HepG2 (cell line): ENCODE results near the gene UFSP2. TPM values are rescaled to one million over a fixed set of nuclear protein-coding genes. Genes with fewer than 3 reads are reported as not detected.

Experiments used
- FOXP1 ChIP-seq, 2 experiments: fragments of 450-650 bp in 1 of 2; IDR thresholded peaks; 2 replicates each; pipeline ENCODE4 v1.6.1; 2017 to 2018; ENCODE audit warnings: antibody characterized with exemption in 1 of 2
- MXI1 ChIP-seq: IDR thresholded peaks from 3 replicates; pipeline ENCODE4 v1.6.1; 2012; ENCODE audit warnings: low read depth, low read length, inconsistent platforms, borderline replicate concordance
- RBFOX2 ChIP-seq: fragments of 200-400 bp; formaldehyde crosslinking; IDR thresholded peaks from 2 replicates; pipeline ENCODE4 v1.6.1; 2017; ENCODE audit warnings: low read depth, mild to moderate bottlenecking, low read length
- RFXAP ChIP-seq: sonication (generic); formaldehyde crosslinking; IDR thresholded peaks from 2 replicates; pipeline ENCODE4 v1.4.0; 2020; ENCODE audit warnings: missing genetic modification reagents, borderline replicate concordance
- SNAPC2 ChIP-seq: sonication (generic); formaldehyde crosslinking; IDR thresholded peaks from 2 replicates; pipeline ENCODE4 v1.8.1; 2022; ENCODE audit warnings: mild to moderate bottlenecking, missing genetic modification reagents
- SNRNP70 ChIP-seq: fragments of 200-400 bp; formaldehyde crosslinking; IDR thresholded peaks from 2 replicates; pipeline ENCODE4 v1.6.1; 2017; ENCODE audit warnings: mild to moderate bottlenecking, low read depth, low read length, moderate library complexity
- SRSF4 ChIP-seq: fragments of 200-400 bp; formaldehyde crosslinking; IDR thresholded peaks from one replicate; pipeline ENCODE4 v1.6.1; 2018; ENCODE audit warnings: mild to moderate bottlenecking, low read depth, low read length, moderate library complexity; ENCODE audit not compliant: poor library complexity, severe bottlenecking
- TBX2 ChIP-seq: sonication (generic); formaldehyde crosslinking; IDR thresholded peaks from 2 replicates; pipeline ENCODE4 v1.5.0; 2020; ENCODE audit warnings: missing genetic modification reagents, mild to moderate bottlenecking, borderline replicate concordance
- TRIM24 ChIP-seq: sonication (generic); formaldehyde crosslinking; IDR thresholded peaks from 2 replicates; pipeline ENCODE4 v1.8.0; 2022; ENCODE audit warnings: mild to moderate bottlenecking, missing genetic modification reagents
- ZFYVE20 ChIP-seq: sonication (generic); formaldehyde crosslinking; IDR thresholded peaks from 2 replicates; pipeline ENCODE4 v1.8.0; 2023; ENCODE audit warnings: low read depth, mild to moderate bottlenecking, moderate library complexity, missing genetic modification reagents, borderline replicate concordance
- ZNF782 ChIP-seq: sonication (generic); formaldehyde crosslinking; IDR thresholded peaks from 2 replicates; pipeline ENCODE4 v1.4.0; 2020; ENCODE audit warnings: missing genetic modification reagents, mild to moderate bottlenecking, borderline replicate concordance
- polyA plus RNA-seq, 8 experiments: library from polyadenylated mRNA; depleted of rRNA in 3 of 8; stranded (reverse) in 7 of 8; unstranded in 1 of 8; fragments of >200 nt; fragmentation: Illumina TruSeq in 4 of 8; extraction: Trizol in 4 of 8; gene quantifications; 2 replicates each; pipeline versions ENCODE4 v1.2.1 to v1.2.3, GENCODE V29; 2011 to 2016; ENCODE audit warnings: low read depth in 4 of 8, missing spikeins in 1 of 8, mixed read lengths in 1 of 8; ENCODE audit not compliant: insufficient read depth in 1 of 8
- total RNA-seq, 5 experiments: library from RNA; depleted of rRNA; stranded (reverse); fragments of >200 nt; fragmentation: Illumina TruSeq; extraction: Trizol; gene quantifications; 2 replicates each; pipeline ENCODE4 v1.2.3, GENCODE V29; 2016; ENCODE audit warnings: low read depth in 1 of 5
- TF ChIP-seq, protein P1 (sequence below): sonication (generic); formaldehyde crosslinking; IDR thresholded peaks from 2 replicates; pipeline ENCODE4 v1.4.0; 2020; ENCODE audit warnings: missing genetic modification reagents
- TF ChIP-seq, protein P2 (sequence below): IDR thresholded peaks from 2 replicates; pipeline ENCODE4 v1.4.0; 2020; ENCODE audit warnings: mild to moderate bottlenecking, missing genetic modification reagents
- TF ChIP-seq, protein P3 (sequence below): sonication (generic); formaldehyde crosslinking; IDR thresholded peaks from 2 replicates; pipeline ENCODE4 v1.9.0; 2022; ENCODE audit warnings: missing genetic modification reagents, mild to moderate bottlenecking, borderline replicate concordance
- TF ChIP-seq, protein P4 (sequence below): sonication (generic); formaldehyde crosslinking; IDR thresholded peaks from 2 replicates; pipeline ENCODE4 v1.5.1; 2020; ENCODE audit warnings: missing genetic modification reagents, mild to moderate bottlenecking, borderline replicate concordance

Gene UFSP2
- total and polyA plus RNA-seq, 2 of the 13 experiments (the other 11 are each of a cell fraction or from before 2014, with no cell fraction given) = 24.1 to 32.3 TPM

DNA sequence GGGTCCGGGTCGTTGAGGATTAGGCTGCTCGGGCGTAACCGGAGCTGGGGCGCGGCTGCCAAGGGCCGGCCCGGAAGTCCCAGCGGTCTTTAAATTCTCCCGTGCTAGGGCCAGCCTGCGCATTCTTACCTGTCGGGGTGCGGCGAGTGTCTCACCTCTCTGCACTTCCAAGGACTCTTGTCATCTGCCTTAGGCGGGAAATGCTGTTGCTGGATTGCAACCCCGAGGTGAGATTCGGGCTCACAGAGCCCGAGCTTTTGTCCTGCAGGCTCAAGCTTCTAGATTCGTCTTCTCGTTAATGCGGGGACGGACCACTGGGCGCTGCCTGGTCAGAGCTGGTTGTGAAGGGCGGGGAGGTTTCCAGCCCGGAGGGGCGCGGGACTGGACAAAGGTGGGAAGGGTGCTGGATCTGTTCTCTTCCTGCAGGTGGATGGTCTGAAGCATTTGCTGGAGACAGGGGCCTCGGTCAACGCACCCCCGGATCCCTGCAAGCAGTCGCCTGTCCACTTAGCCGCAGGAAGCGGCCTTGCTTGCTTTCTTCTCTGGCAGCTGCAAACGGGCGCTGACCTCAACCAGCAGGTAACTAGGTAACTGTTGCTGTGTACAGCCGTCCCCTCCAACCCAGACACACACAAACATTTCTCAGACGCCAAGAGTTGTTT is 28.9 kb downstream of the UFSP2 start, which contains the start of gene ANKRD37 (continued):
- TF ChIP-seq, protein P1, sequence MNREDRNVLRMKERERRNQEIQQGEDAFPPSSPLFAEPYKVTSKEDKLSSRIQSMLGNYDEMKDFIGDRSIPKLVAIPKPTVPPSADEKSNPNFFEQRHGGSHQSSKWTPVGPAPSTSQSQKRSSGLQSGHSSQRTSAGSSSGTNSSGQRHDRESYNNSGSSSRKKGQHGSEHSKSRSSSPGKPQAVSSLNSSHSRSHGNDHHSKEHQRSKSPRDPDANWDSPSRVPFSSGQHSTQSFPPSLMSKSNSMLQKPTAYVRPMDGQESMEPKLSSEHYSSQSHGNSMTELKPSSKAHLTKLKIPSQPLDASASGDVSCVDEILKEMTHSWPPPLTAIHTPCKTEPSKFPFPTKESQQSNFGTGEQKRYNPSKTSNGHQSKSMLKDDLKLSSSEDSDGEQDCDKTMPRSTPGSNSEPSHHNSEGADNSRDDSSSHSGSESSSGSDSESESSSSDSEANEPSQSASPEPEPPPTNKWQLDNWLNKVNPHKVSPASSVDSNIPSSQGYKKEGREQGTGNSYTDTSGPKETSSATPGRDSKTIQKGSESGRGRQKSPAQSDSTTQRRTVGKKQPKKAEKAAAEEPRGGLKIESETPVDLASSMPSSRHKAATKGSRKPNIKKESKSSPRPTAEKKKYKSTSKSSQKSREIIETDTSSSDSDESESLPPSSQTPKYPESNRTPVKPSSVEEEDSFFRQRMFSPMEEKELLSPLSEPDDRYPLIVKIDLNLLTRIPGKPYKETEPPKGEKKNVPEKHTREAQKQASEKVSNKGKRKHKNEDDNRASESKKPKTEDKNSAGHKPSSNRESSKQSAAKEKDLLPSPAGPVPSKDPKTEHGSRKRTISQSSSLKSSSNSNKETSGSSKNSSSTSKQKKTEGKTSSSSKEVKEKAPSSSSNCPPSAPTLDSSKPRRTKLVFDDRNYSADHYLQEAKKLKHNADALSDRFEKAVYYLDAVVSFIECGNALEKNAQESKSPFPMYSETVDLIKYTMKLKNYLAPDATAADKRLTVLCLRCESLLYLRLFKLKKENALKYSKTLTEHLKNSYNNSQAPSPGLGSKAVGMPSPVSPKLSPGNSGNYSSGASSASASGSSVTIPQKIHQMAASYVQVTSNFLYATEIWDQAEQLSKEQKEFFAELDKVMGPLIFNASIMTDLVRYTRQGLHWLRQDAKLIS (CRISPR knock-in tag) = 0 out of 2 replicates have a peak, but pooled peaks have one; percentile 31
- TF ChIP-seq ZFYVE20 (CRISPR knock-in tag) = no peak
- no peak for TF ChIP-seq SNRNP70
- TF ChIP-seq TRIM24 (CRISPR knock-in tag) = no peak
- TF ChIP-seq, protein P2, sequence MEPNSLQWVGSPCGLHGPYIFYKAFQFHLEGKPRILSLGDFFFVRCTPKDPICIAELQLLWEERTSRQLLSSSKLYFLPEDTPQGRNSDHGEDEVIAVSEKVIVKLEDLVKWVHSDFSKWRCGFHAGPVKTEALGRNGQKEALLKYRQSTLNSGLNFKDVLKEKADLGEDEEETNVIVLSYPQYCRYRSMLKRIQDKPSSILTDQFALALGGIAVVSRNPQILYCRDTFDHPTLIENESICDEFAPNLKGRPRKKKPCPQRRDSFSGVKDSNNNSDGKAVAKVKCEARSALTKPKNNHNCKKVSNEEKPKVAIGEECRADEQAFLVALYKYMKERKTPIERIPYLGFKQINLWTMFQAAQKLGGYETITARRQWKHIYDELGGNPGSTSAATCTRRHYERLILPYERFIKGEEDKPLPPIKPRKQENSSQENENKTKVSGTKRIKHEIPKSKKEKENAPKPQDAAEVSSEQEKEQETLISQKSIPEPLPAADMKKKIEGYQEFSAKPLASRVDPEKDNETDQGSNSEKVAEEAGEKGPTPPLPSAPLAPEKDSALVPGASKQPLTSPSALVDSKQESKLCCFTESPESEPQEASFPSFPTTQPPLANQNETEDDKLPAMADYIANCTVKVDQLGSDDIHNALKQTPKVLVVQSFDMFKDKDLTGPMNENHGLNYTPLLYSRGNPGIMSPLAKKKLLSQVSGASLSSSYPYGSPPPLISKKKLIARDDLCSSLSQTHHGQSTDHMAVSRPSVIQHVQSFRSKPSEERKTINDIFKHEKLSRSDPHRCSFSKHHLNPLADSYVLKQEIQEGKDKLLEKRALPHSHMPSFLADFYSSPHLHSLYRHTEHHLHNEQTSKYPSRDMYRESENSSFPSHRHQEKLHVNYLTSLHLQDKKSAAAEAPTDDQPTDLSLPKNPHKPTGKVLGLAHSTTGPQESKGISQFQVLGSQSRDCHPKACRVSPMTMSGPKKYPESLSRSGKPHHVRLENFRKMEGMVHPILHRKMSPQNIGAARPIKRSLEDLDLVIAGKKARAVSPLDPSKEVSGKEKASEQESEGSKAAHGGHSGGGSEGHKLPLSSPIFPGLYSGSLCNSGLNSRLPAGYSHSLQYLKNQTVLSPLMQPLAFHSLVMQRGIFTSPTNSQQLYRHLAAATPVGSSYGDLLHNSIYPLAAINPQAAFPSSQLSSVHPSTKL (CRISPR knock-in tag) = peak; percentile 2
- TF ChIP-seq SRSF4 = no peak
- 0 out of 2 replicates have a peak, but pooled peaks have one; percentile 8 for TF ChIP-seq TBX2 (CRISPR knock-in tag)
- peak; percentile 40; the same call in 1 of the 2 replicates for TF ChIP-seq ZNF782
- no peak for TF ChIP-seq SNAPC2
- TF ChIP-seq, protein P3, sequence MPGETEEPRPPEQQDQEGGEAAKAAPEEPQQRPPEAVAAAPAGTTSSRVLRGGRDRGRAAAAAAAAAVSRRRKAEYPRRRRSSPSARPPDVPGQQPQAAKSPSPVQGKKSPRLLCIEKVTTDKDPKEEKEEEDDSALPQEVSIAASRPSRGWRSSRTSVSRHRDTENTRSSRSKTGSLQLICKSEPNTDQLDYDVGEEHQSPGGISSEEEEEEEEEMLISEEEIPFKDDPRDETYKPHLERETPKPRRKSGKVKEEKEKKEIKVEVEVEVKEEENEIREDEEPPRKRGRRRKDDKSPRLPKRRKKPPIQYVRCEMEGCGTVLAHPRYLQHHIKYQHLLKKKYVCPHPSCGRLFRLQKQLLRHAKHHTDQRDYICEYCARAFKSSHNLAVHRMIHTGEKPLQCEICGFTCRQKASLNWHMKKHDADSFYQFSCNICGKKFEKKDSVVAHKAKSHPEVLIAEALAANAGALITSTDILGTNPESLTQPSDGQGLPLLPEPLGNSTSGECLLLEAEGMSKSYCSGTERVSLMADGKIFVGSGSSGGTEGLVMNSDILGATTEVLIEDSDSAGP = peak; percentile 34; the same call in 1 of the 2 replicates
- TF ChIP-seq, protein P4, sequence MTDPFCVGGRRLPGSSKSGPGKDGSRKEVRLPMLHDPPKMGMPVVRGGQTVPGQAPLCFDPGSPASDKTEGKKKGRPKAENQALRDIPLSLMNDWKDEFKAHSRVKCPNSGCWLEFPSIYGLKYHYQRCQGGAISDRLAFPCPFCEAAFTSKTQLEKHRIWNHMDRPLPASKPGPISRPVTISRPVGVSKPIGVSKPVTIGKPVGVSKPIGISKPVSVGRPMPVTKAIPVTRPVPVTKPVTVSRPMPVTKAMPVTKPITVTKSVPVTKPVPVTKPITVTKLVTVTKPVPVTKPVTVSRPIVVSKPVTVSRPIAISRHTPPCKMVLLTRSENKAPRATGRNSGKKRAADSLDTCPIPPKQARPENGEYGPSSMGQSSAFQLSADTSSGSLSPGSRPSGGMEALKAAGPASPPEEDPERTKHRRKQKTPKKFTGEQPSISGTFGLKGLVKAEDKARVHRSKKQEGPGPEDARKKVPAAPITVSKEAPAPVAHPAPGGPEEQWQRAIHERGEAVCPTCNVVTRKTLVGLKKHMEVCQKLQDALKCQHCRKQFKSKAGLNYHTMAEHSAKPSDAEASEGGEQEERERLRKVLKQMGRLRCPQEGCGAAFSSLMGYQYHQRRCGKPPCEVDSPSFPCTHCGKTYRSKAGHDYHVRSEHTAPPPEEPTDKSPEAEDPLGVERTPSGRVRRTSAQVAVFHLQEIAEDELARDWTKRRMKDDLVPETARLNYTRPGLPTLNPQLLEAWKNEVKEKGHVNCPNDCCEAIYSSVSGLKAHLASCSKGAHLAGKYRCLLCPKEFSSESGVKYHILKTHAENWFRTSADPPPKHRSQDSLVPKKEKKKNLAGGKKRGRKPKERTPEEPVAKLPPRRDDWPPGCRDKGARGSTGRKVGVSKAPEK (CRISPR knock-in tag) = 0 out of 2 replicates have a peak, but pooled peaks have one; percentile 54
- no peak for TF ChIP-seq RFXAP (CRISPR knock-in tag)
- no peak for TF ChIP-seq FOXP1 (IDR thresholded peaks at IDR 0.05)
- no peak for TF ChIP-seq FOXP1 (CRISPR knock-in tag; IDR thresholded peaks at IDR 0.05)
- TF ChIP-seq MXI1 = 0 out of 3 replicates have a peak, but pooled peaks have one; percentile 15
- peak; percentile 12; the same call in 1 of the 2 replicates for TF ChIP-seq RBFOX2
